ENCODE results near the gene IL1R2. TPM values are rescaled to one million over a fixed set of nuclear protein-coding genes. Genes with fewer than 3 reads are reported as not detected.

IL1R2 gene
- total and polyA plus RNA-seq, 2 experiments from 2014 or later, result 0.22 to 1.2 TPM

GRCh38 chr2:101962309-101962708, 29.5 kb upstream of the IL1R2 start:
- Histone ChIP-seq H2AFZ (no peak overlapping the region; the same call in 1 of the 2 replicates), H3K9ac (peak overlapping the region; percentile 79), H3K27me3 (replicated peaks; ENCODE audit: insufficient read depth) (no peaks in the 10 kb centered on the region), H3K9me2 (ENCODE audit: insufficient read depth) (no peaks in the 10 kb centered on the region), H3K9me3 (ENCODE audit: low read depth) (no peaks in the 10 kb centered on the region), H3K4me3 (no peak overlapping the region), H4K20me1 (ENCODE audit: insufficient read depth) (no peaks in the 10 kb centered on the region), H3K27ac (peak overlapping the region; percentile 96), H3K36me3 (ENCODE audit: low read depth) (no peaks in the 10 kb centered on the region), H3K79me2 (ENCODE audit: insufficient read depth) (no peaks in the 10 kb centered on the region), H3F3A (ENCODE audit: insufficient read depth) (peaks cover 16% of the 10 kb centered on the region), H3K4me1 (ENCODE audit: insufficient read depth) (peaks cover 31% of the 10 kb centered on the region), H3K4me2 (ENCODE audit: unreplicated experiment) (peak overlapping the region; percentile 60)
- in situ Hi-C loops (cut with MboI), result no loop called here
- no peak for DNase-seq
- TF ChIP-seq EZH2phosphoT487 (IDR thresholded peaks at IDR 0.05; ENCODE audit: insufficient read depth, low read depth), result no peak
- TF ChIP-seq EZH2 (IDR thresholded peaks at IDR 0.05; ENCODE audit: insufficient read depth, poor library complexity, severe bottlenecking), result no peak
- 88 to 94% methylated on average over 11 of the region's 11 CpGs for WGBS, 2 experiments (ENCODE audit: low coverage in 1 of 2, low lambda C conversion rate in 2 of 2, missing lambda C conversion rate in 2 of 2)

GRCh38 chr2:101963198-101963597, 28.6 kb upstream of the IL1R2 start:
- Histone ChIP-seq H2AFZ (no peak overlapping the region), H3K9me3 (ENCODE audit: low read depth) (no peaks in the 10 kb centered on the region), H4K20me1 (ENCODE audit: insufficient read depth) (no peaks in the 10 kb centered on the region), H3K27ac (no peak overlapping the region), H3F3A (ENCODE audit: insufficient read depth) (peaks cover 14% of the 10 kb centered on the region; the same call in 1 of the 2 replicates), H3K79me2 (ENCODE audit: insufficient read depth) (no peaks in the 10 kb centered on the region), H3K4me1 (ENCODE audit: insufficient read depth) (peaks cover 30% of the 10 kb centered on the region), H3K27me3 (replicated peaks; ENCODE audit: insufficient read depth) (no peaks in the 10 kb centered on the region), H3K4me3 (no peak overlapping the region), H3K36me3 (ENCODE audit: low read depth) (no peaks in the 10 kb centered on the region), H3K4me2 (ENCODE audit: unreplicated experiment) (no peak overlapping the region), H3K9ac (no peak overlapping the region), H3K9me2 (ENCODE audit: insufficient read depth) (no peaks in the 10 kb centered on the region)
- no peak for DNase-seq
- WGBS, 2 experiments (ENCODE audit: low coverage in 1 of 2, low lambda C conversion rate in 2 of 2, missing lambda C conversion rate in 2 of 2), result 95 to 96% methylated on average over 4 of the region's 4 CpGs
- in situ Hi-C loops (cut with MboI), result no loop called here
- TF ChIP-seq EZH2phosphoT487 (IDR thresholded peaks at IDR 0.05; ENCODE audit: insufficient read depth, low read depth), result no peak
- no peak for TF ChIP-seq EZH2 (IDR thresholded peaks at IDR 0.05; ENCODE audit: insufficient read depth, poor library complexity, severe bottlenecking)

GRCh38 chr2:101967826-101968513, 23.8 kb upstream of the IL1R2 start:
- Histone ChIP-seq H3K4me3 (no peak overlapping the region), H3K36me3 (ENCODE audit: low read depth) (no peaks in the 10 kb centered on the region), H3K27me3 (replicated peaks; ENCODE audit: insufficient read depth) (no peaks in the 10 kb centered on the region), H3K9ac (no peak overlapping the region), H3K27ac (no peak overlapping the region), H3F3A (ENCODE audit: insufficient read depth) (peaks cover 21% of the 10 kb centered on the region), H4K20me1 (ENCODE audit: insufficient read depth) (no peaks in the 10 kb centered on the region), H3K9me2 (ENCODE audit: insufficient read depth) (no peaks in the 10 kb centered on the region), H3K4me1 (ENCODE audit: insufficient read depth) (peaks cover 29% of the 10 kb centered on the region), H3K79me2 (ENCODE audit: insufficient read depth) (no peaks in the 10 kb centered on the region), H3K9me3 (ENCODE audit: low read depth) (no peaks in the 10 kb centered on the region), H3K4me2 (ENCODE audit: unreplicated experiment) (peak overlapping the region; percentile 15), H2AFZ (no peak overlapping the region)
- DNase-seq, result peak; percentile 74
- 52 to 56% methylated on average over 7 of the region's 7 CpGs for WGBS, 2 experiments (ENCODE audit: low coverage in 1 of 2, low lambda C conversion rate in 2 of 2, missing lambda C conversion rate in 2 of 2)
- in situ Hi-C loops (cut with MboI), result no loop called here
- TF ChIP-seq EZH2 (IDR thresholded peaks at IDR 0.05; ENCODE audit: insufficient read depth, poor library complexity, severe bottlenecking), result no peak
- TF ChIP-seq EZH2phosphoT487 (IDR thresholded peaks at IDR 0.05; ENCODE audit: insufficient read depth, low read depth), result no peak

- no peaks in the 10 kb centered on the region for H3K27me3 ChIP-seq (replicated peaks; ENCODE audit: insufficient read depth)
- H3K36me3 ChIP-seq (ENCODE audit: low read depth), result no peaks in the 10 kb centered on the region
- no peak overlapping the region for H3K4me3 ChIP-seq
- DNase-seq, result no peak
- H3K9me2 ChIP-seq (ENCODE audit: insufficient read depth), result no peaks in the 10 kb centered on the region
- no peak overlapping the region for H2AFZ ChIP-seq
- peaks cover 35% of the 10 kb centered on the region for H3F3A ChIP-seq (ENCODE audit: insufficient read depth)
- no peaks in the 10 kb centered on the region for H3K79me2 ChIP-seq (ENCODE audit: insufficient read depth)
- no peaks in the 10 kb centered on the region for H3K9me3 ChIP-seq (ENCODE audit: low read depth)
- 83 to 84% methylated on average over 3 of the region's 3 CpGs for WGBS, 2 experiments (ENCODE audit: low coverage in 1 of 2, low lambda C conversion rate in 2 of 2, missing lambda C conversion rate in 2 of 2)
- H3K27ac ChIP-seq, result no peak overlapping the region
- no peaks in the 10 kb centered on the region for H4K20me1 ChIP-seq (ENCODE audit: insufficient read depth)
- in situ Hi-C loops (cut with MboI), result no loop called here
- H3K4me2 ChIP-seq (ENCODE audit: unreplicated experiment), result no peak overlapping the region
- no peak for TF ChIP-seq EZH2phosphoT487 (IDR thresholded peaks at IDR 0.05; ENCODE audit: insufficient read depth, low read depth)
- no peak for TF ChIP-seq EZH2 (IDR thresholded peaks at IDR 0.05; ENCODE audit: insufficient read depth, poor library complexity, severe bottlenecking)
- H3K9ac ChIP-seq, result no peak overlapping the region
- H3K4me1 ChIP-seq (ENCODE audit: insufficient read depth), result peaks cover 37% of the 10 kb centered on the region
These were observed 22.0 kb upstream of the IL1R2 start for GRCh38 chr2:101969723-101970122.
